HEK293 (cell line): ENCODE results near the gene CLNK.
"Not testable (repeated sequence)": the region's sequence is repeated elsewhere in the genome, so short reads cannot be mapped to it uniquely, and the experiment has no call there.

Source experiments
- CTCF ChIP-seq: fragments of 450-650 bp; formaldehyde crosslinking; IDR thresholded peaks from 2 replicates; pipeline ENCODE4 v1.5.1; 2016; ENCODE audit warnings: missing biosample characterization, missing genetic modification characterization
- PBX3 ChIP-seq: sonication (generic); formaldehyde crosslinking; IDR thresholded peaks from 2 replicates; pipeline ENCODE4 v1.8.1; 2022; ENCODE audit warnings: mild to moderate bottlenecking, moderate library complexity, missing genetic modification reagents
- REST ChIP-seq: fragments of 450-650 bp; formaldehyde crosslinking; IDR thresholded peaks from 2 replicates; pipeline ENCODE4 v1.5.1; 2016; ENCODE audit warnings: missing biosample characterization, missing genetic modification characterization
- ZBTB17 ChIP-seq: fragments of 450-650 bp; formaldehyde crosslinking; IDR thresholded peaks from 2 replicates; pipeline ENCODE4 v1.5.1; 2016; ENCODE audit warnings: missing biosample characterization, missing genetic modification characterization
- ZNF155 ChIP-seq: fragments of 450-650 bp; formaldehyde crosslinking; IDR thresholded peaks from 2 replicates; pipeline ENCODE4 v1.5.1; 2016; ENCODE audit warnings: missing biosample characterization, missing genetic modification characterization
- ZNF175 ChIP-seq: fragments of 450-650 bp; formaldehyde crosslinking; IDR thresholded peaks from 2 replicates; pipeline ENCODE4 v1.5.1; 2016; ENCODE audit warnings: missing biosample characterization, missing genetic modification characterization
- ZNF19 ChIP-seq: fragments of 450-650 bp; formaldehyde crosslinking; IDR thresholded peaks from 2 replicates; pipeline ENCODE4; 2016; ENCODE audit warnings: missing biosample characterization, missing genetic modification characterization, low read depth
- ZNF335 ChIP-seq: fragments of 450-650 bp; formaldehyde crosslinking; conservative IDR thresholded peaks from 2 replicates; pipeline ENCODE4 v1.5.1; 2016; ENCODE audit warnings: missing biosample characterization, missing genetic modification characterization
- ZNF423 ChIP-seq: fragments of 450-650 bp; formaldehyde crosslinking; IDR thresholded peaks from 2 replicates; pipeline ENCODE4 v1.5.1; 2016; ENCODE audit warnings: missing biosample characterization, missing genetic modification characterization
- ZNF701 ChIP-seq: fragments of 450-650 bp; formaldehyde crosslinking; IDR thresholded peaks from 2 replicates; pipeline ENCODE4 v1.5.1; 2016; ENCODE audit warnings: missing biosample characterization, missing genetic modification characterization

GRCh38 chr4:10574553-10574952 lies 110.0 kb downstream of the CLNK start:
- TF ChIP-seq ZNF155; CTCF; PBX3 (CRISPR knock-in tag); ZNF423 (tag by site-specific recombination); ZNF335; ZNF19 (tag by site-specific recombination); ZNF701; ZNF175 (tag by site-specific recombination); ZBTB17; REST (tag by site-specific recombination): not testable (repeated sequence)
